OCI-M1 (cell line): ENCODE data around the gene MLANA.

ENCODE experiments used
- DNase-seq: peaks from one replicate; lab custom pipeline; 2025; lab: John Stamatoyannopoulos, UW

The MLANA gene, protein sequence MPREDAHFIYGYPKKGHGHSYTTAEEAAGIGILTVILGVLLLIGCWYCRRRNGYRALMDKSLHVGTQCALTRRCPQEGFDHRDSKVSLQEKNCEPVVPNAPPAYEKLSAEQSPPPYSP

DNA sequence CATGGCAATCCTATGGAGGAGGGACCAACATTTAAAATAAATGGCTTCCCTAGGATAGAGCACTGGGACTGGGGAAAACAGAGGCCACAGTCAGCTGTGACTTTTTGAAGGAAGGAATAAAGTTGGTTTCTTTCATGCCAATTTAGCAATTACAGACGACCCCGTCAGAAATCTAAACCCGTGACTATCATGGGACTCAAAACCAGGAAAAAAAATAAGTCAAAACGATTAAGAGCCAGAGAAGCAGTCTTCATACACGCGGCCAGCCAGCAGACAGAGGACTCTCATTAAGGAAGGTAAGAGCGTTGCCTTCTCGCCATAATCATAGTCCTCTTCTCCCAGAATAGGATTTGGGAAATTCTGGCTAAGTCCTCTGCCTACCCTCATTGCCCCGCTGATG is at the start of gene MLANA:
Gene MLANA, plus strand, starts transcription at position 249 of the 400 bp plus-strand sequence. CDS start 1,586 bp downstream, outside the sequence.
- no peak for DNase-seq

DNA sequence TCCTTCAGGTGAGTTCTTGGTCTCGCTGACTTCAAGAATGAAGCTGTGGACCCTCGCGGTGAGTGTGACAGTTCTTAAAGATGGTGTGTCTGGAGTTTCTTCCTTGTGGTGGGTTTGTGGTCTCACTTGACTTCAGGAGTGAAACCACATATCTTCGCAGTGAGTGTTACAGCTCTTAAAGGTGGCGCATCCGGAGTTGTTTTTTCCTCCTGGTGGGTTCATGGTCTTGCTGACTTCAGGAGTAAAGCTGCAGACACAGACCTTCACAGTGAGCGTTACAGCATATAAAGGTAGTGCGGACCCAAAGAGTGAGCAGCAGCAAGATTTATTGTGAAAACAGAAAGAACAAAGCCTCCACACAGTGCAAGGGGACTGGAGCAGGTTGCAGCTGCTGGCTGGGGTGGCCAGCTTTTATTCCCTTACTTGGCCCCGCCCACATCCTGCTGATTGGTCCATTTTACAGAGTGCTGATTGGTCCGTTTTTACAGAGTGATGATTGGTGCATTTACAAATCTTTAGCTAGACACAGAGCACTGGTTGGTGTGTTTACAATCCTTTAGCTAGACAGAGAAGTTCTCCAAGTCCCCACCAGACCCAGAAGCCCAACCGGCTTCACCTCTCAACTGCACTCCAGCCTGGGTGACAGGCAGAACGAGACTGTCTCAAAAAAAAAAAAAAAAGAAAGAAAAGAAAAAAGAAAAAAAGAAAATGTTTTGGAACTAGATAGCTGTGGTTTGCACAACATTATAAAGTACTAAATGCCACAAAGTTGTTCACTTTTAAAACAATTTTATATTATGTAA is 48.7 kb upstream of the MLANA start:
- DNase-seq, result peak; percentile 86

DNA sequence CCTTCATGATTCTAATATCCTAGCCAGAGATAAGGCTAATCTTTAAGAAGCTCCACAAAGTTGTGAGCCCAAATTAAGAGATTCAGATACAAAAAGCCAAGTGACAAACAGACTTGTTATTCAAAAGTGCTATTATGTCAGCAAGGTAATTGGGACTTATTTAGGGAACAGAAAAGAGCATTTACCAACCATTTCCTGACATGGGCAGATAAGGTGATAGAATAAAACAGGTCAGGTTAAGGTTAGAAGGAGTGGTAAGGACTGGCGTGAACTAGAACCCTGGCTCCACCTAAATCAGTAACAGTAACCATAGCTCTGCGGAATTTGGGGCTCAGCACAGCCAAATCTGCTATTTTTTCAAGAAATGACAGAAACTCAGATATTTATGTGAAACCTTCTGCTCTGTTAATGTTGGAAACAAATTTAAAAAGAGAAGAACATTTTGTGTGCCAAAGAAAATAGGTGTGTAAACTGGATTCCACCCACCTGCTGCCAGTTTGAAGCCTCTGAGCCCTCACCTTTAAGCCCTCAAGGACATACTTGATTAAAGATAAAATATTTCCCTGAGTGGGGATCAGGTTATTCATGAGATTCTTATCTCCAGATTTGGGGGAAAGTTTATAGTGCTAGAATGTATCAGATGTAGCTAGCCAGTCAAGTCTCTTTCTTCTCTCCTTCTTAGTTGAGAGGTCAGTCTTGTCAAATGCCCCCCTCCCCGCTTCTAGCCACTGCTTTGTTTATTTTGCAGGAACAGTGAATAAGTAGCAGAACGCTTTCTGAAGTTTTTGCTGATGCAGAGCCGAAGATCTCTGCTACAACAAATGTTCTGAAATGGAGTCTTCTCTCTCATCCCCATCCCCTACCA is 47.5 kb upstream of the MLANA start:
- peak; percentile 92 for DNase-seq

DNA sequence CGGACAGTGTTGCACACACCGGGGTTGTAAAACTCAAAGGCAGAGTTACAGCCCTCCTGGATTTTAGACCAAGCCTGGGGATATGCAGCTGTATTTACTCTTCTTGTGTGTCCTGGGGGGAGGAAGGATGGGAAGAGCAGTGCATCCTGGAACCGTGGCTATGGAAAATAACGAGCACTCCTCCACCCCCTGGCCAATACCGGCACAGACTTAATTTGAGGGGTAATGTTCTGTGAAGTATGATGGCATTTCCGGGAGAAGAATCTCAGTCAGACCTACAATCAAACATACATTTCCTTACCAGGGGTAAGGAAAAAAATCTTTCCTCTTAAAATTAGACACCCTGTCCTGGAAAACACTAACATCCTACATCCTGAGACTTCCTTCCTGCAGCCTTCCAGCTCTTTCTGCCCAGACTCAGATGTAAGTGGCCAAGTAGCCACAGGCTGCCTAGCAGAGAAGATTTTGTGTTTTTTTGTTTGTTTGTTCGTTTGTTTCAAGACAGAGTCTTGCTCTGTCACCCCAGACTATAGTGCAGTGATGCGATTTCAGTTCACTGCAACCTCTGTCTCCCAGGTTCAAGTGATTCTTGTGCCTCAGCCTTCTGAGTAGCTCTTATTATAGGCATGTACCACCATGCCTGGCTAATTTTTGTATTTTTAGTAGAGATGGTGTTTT is 46.8 kb upstream of the MLANA start:
- no peak for DNase-seq

DNA sequence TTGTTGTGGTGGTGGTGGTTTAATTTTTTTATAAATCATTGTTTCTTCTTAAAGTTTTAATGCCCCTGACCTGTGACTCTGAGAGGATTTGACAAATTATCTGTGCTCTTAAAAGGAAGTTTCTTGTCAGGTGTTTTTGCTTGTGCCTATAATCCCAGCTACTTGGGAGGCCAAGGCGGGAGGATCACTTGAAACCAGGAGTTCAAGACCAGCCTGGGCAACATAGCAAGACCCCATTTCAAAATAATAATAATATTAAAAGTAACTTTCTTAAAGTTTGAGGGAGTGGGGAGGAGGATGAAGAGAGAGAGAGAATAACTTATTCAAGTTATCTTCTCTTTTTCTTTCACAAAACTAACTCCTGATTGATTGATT is 45.5 kb upstream of the MLANA start:
- DNase-seq, result no peak

DNA sequence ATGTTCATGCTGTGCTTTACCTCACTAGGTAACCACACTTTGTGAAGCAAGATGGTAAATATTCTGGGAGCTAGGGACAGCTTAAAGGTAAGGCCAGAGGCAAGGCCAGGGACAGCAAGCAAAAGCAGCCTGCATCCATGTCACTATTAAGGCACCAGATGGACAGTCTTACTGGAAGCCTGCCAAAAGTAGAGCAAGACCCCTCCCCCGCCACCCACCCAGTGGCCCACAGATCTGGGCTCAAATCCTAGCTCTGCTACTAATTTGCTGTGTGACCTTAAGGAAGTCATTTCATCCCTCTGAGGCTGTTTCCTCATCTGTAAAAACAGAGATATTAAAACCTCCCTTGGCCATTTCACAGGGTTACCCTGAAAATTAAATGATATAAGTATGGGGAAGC is 44.6 kb upstream of the MLANA start:
- peak; percentile 87 for DNase-seq

DNA sequence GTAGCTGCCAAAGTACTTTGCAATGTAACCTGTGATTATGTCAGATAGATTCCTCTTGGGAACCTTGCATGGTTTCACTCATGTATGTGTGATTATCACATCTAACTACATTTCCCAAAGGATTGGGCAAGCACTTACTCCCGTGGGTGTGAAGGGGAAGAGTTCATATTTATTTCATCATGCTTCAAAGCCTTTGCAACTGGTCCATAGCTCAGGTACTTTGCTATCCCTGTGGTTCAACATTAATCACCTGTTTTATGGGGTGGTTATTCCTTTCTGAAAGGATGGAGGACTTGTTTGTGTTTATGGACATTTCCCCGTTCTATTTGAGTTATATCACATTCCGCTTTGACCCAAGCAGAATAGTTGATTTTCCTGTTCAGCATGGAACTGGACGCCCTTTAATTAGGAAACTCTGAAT is 44.2 kb upstream of the MLANA start:
- no peak for DNase-seq

DNA sequence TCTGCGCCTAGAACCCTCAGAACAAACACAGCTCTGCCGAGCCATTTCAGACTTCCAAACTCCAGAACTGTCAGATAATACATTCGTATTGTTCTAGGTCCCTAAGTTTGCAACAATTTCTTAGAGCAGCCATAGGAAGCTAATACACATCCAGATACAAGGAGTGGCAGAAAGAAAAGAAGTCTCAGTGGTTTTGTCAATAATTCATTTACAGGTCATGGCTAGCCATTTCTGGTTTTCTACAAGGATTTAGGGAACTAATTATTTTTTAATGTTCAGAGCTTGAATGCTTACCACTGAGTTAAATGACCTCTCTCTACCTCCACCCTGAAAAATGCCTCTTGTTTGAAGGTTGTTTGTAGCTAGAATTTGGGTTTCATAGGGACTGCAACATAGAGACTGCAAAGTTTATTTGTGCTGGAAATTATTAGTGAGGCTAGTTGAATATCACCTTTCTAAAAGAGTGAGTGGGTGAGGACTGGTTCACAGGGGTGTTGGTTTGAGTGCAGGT is 42.3 kb upstream of the MLANA start:
- no peak for DNase-seq

DNA sequence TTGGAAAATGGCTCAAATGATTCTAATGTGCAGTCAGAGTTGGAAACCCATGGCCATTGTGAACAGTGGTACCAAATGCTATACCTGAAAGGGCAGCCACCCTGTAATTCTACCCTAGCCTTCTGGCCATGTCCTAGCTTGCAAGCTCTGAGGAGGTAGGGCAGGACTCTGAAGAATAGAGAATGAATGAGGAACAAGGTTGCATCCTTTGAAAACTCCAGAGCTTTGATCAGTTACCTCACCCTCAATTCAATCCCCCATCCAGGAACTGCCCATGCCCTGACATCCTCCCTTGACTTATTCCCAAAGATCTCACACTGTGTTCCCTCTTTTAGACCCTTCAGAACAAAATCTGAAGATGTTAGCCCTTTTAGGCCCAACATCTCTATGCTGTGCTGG is 40.0 kb upstream of the MLANA start:
- no peak for DNase-seq

DNA sequence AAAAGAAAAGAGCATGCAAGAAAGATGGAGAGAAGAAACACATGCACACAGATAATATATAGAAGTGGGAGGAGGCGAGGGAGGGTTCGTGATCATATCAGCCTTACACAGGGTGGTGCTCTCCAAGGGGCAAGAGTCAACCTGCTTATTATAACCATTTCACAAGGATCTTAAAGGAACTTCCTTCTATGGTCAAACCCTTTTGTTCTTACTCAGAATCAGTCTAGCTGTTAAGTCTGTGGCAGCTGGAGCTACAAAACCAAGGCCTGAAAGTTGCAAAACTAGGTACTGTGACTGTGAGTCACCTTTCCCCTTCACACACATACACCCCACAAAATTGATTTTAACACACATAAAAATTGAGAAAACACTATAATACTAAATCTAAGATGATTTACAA is 39.2 kb upstream of the MLANA start:
- DNase-seq, result peak; percentile 100

DNA sequence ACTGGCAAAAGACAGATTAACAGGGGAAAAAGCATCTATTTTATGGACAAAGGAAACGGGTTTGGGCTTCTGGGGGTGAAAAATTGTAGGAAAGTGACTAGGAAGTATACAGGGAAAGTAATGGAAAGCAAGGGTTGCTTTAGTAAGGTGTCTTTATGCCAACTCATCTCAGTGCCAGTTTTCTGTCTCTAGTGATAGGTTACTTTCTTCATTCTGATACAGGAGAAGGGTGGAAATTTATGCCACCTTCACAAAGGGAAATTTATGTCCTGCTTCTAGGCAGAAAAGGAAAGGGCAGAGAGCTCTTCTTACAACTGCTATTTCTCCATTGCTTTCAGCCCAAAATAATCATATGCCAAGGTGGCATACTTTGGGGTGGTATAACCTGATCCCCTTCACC is 37.7 kb upstream of the MLANA start:
- DNase-seq, result no peak

DNA sequence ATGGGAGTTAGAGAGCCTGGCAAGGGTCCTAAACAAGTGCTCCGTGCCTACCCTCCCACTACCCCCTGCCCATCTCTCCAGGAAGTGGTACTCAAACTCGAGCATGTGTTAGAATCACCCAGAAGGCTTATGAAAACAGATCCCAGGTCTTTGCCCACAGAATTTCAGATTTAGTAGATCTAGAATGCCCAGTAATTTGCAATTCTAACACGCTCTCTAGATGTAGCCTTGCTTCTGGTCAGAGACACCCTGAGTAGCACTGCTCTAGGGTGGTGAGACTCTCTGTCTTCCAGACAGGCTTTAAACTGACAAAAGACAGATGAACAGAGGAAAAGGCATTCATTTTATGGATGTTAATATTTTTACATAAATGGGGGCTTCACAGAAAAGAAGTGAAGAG is 37.1 kb upstream of the MLANA start:
- DNase-seq, result no peak

DNA sequence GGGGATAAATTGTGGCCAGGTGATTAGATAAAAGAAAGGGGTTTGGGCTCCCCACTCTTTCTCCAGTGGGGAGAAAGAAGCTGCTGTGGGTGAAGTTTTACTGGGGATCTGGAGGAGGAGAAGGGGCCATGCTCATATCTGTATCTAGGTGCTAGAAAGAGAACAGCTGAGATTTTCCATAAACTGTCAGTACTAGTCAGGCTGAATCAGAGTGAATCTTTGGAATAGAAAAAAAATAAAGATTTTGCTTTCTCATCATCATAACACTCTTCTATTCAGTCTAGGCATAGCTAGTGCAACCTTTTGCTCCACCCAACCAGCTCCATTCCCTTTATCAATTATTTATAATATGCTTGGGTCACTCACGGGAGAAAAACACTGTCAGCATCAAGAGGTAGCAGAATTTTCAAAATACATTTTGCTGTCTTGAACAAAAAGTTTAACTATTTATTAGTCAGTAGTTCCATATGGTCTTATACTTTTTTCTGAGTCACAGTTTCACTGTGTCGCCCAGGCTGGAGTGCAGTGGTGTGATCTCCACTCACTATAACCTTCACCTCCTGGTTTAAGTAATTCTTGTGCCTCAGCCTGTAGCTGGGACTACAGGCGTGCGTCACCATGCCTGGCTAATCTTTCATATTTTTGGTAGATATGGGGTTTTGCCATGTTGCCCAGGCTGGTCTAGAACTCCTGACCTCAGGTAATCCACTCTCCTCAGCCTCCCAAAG is 36.5 kb upstream of the MLANA start:
- no peak for DNase-seq

DNA sequence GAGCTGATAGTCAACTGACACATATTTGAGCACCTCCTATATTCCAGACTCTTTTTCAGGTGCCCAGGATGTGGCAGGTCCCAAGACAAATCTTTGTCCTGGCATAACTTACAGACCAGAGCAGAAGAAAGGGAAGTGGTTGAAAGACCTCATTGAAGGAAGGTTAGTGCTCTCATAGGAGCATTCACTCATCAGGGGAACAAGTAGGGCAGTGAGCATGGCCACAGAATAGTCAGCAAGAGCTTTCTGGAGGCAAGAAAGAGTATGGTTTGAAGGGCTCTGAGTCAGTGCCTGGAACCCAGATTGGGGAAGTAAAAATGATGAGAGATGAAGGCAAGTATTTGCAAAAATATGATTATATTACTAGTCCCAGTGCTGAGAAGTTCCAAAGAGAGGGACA is 32.8 kb upstream of the MLANA start:
- peak; percentile 92 for DNase-seq

DNA sequence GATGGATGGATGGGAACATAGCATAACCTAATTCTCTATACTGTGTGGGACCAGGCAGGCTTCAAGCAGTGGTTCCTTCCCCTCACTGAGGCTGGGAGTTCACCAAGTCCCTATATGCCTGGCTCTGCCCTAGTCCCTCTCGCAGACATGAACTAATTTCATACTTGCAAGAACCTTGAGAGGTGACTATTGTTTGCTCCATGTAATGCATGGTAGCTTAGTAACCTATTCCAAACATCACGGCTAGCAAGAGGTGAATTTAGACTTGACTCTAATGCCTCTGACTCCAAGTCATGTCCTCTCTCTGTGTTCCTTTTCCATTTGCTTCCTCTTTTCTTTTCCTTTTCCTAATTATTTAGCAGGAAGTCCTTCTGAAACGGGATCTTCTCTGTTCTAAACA is 31.9 kb upstream of the MLANA start:
- no peak for DNase-seq

DNA sequence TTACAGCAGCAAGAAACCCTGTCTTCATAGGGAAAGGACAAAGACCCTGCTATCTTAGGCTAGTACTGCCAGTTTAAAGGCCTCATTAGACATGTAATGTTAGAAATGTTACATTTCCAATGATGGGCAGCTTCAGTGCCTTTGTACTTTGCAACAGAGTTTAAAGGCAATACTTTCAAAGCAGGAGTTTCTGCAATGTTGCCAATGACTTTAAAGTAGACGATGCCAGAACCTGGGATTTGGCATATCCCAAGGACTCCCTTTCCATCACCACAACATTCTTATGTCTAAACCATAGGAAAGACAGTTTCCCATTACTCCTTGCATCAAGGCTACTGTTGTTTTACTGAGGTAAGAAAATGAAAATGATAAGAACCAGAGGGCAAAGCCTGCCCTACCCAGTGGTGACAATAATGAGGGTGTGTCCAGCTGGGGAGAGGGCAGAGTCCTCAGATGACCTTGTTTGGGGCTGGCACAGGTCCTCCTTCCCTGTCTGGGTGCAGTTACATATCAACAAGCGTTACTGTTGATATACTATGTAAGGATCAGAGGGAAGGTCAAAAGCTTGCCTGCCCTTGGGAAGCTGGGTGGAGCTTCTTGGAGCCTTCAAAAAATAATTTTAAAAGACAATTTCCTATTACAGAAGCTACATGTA is 27.5 kb upstream of the MLANA start:
- no peak for DNase-seq

DNA sequence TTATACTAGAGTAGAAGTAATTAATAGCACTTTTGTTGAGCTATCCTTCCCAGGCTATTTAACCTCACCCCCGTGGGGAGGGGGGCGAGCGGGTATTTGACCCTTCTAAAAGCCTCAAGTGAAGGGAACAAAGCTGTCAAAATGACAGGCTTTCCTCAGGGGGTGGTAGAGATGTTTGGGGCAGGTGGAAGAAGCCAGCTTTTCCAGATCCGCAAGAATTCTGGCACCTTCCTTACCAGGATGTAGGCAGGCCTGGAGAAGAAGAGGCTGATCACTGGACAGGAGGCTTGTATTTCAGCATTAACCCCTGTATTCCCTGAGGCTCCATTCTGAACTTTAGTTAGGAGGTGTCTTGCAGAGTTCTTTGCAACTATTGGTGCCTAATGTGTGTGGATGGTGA is 26.2 kb upstream of the MLANA start:
- DNase-seq, result no peak

DNA sequence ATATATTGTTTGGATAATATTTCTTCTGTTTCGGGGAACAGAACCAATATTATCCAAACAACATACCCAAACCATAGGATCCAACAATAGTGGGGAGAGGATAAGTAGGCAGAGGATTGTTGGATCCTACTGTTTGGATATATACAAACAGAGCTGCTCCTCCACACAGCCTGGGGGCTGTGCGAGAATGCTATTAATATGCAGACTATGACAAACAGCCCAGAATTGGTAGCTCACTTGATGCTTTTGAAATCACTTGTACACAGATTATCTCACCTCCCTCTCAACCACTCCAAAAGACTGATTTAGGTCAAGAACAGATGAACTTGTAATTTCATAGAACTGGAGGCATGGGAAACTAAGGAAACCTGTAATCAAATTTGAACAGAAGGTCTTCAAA is 24.4 kb upstream of the MLANA start:
- DNase-seq, result no peak

DNA sequence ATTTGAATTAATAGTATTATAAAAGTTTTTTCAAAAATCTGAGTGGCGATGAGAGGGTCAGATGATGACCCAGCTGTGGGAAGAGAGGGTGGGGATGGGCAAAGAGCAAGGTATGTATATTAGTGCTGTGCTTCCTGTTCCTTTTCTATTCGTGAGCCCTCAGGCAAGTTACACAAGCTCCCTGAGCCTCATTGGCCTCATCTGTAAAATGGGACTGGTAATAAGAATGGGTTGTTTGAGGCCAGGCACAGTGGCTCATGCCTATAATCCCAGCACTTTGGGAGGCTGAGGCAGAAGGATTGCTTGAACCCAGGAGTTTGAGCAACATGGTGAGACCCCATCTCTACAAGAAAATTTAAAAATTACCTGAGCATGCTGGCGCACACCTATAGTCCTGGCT is 24.0 kb upstream of the MLANA start:
- no peak for DNase-seq

DNA sequence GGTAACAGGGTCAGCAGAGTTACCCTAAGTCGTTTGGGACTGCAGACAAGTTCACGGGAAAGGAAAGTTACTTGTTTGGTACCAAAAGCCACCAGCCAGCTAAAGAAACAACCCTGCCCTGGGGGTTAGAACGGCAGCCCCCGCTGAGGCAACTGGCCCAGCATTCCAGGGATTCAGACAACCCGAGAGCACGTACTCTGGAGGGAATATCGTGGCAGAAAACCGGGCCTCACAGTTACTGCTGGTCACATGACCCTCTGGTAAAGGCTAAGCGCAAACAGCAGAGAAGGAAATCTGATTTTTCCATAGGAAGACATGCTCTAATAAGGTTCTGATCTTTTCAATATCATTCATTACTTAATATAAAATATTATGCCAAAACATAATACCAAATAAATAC is 22.5 kb upstream of the MLANA start:
- no peak for DNase-seq
